Measurements from ENCODE around the gene RAB5B.
"Not testable (repeated sequence)": the region's sequence is repeated elsewhere in the genome, so short reads cannot be mapped to it uniquely, and the experiment has no call there.

The RAB5B gene

DNA sequence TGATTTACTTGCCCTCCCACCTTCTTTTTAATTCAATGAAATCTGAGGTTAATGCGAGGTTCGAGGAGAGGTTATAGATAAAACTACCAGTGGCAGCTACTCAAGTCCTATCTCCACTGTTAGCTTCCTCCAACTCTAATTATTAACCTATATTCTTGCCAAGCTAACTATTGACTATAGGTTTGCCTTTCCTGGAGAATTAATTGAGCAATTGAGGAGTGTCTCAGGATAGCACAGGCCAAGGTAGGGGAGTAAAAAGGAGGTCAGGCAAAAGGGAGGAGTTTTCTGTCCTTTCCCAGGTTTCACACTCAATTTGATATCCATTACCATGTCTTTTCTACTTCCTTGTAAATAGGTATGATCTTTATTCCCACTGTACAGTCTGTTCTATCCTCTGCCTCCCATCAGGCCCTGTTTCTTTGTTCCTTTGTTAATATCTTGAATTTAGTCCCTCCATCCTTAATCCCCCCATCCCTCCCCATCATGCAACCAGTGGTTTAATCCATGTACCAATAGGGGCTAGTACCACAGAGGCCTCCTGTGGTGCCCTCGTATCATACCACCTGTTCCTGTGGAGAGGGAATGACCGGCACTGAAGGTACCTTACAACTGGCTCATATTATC is 19.5 kb downstream of the RAB5B start:
- DNase-seq (ENCODE audit: low spot score) = no peak
- POLR2A ChIA-PET (ENCODE audit: low non-redundant PET) = no interaction called here
- CTCF ChIA-PET = interaction anchor here (0.6 to 0.8 kb wide), 3 partner anchors 36 to 1626 kb away, joined by 3 to 8 read pairs (median 3); no protein-coding TSS in a partner anchor
- no peak overlapping the region for H3K27ac ChIP-seq
- TF ChIP-seq, protein P1, sequence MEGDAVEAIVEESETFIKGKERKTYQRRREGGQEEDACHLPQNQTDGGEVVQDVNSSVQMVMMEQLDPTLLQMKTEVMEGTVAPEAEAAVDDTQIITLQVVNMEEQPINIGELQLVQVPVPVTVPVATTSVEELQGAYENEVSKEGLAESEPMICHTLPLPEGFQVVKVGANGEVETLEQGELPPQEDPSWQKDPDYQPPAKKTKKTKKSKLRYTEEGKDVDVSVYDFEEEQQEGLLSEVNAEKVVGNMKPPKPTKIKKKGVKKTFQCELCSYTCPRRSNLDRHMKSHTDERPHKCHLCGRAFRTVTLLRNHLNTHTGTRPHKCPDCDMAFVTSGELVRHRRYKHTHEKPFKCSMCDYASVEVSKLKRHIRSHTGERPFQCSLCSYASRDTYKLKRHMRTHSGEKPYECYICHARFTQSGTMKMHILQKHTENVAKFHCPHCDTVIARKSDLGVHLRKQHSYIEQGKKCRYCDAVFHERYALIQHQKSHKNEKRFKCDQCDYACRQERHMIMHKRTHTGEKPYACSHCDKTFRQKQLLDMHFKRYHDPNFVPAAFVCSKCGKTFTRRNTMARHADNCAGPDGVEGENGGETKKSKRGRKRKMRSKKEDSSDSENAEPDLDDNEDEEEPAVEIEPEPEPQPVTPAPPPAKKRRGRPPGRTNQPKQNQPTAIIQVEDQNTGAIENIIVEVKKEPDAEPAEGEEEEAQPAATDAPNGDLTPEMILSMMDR (conservative IDR thresholded peaks at IDR 0.05; ENCODE audit: low read depth) = no peak

DNA sequence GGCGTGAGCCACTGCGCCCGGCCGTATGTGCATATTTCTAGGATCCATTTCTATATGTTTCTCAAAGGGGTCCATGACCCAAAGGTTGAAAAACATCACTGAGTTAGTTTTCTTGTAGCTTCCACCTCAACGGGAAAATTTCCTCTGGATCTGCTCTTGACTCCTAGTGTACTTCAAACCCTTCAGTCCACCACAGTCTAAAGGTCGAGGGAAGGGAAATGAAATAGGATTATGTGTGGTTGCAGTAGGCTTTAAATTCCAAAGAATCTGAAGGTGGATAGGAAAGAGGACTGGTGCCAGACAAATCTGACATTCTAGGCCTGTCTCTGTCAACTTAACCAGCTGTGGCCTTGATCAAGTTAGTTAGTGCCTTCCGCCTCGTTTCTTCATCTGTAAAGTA is 21.5 kb downstream of the RAB5B start:
- CTCF ChIA-PET = interaction anchor here (0.6 to 2.1 kb wide), 13 partner anchors 7 to 607 kb away, joined by 3 to 6 read pairs (median 4); no protein-coding TSS in a partner anchor
- TF ChIP-seq, protein P1 (conservative IDR thresholded peaks at IDR 0.05; ENCODE audit: low read depth) = no peak
- no peak for DNase-seq (ENCODE audit: low spot score)
- POLR2A ChIA-PET (ENCODE audit: low non-redundant PET) = no interaction called here
- H3K27ac ChIP-seq = peak overlapping the region; percentile 42

DNA sequence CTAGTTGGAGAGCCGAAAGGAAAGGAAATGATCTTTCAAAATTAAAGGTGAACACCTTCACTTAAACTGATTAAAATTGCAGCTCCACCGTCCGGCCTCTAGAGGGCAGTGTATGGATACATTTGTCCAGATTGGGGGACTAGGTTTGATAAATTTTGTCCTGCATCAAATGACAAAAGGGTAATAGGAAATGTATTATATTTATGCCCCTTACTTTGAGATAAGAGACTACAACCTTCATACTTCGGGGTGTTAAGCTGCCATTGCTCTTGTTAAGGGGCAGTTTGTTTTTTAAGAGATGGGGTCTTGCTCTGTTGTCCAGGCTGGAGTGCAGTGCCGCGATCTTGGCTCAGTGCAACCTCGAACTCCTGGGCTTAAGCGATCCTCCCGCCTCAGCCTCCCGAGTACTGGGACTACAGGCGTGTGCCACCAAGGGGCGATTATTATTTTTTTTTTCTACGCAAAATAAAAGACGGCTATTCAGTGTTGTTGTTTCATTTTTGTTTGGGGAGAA is 22.4 kb downstream of the RAB5B start:
- peak; percentile 48 for DNase-seq (ENCODE audit: low spot score)
- POLR2A ChIA-PET (ENCODE audit: low non-redundant PET) = interaction anchor here (1.0 kb wide), 1 partner anchor 33 kb away, joined by 3 read pairs; no protein-coding TSS in a partner anchor
- TF ChIP-seq, protein P1 (conservative IDR thresholded peaks at IDR 0.05; ENCODE audit: low read depth) = peak; percentile 88
- H3K27ac ChIP-seq = peak overlapping the region; percentile 83
- CTCF ChIA-PET = interaction anchor here (0.5 to 2.1 kb wide), 20 partner anchors 8 to 606 kb away, joined by 3 to 10 read pairs (median 4); partner anchors contain the start of gene PA2G4

DNA sequence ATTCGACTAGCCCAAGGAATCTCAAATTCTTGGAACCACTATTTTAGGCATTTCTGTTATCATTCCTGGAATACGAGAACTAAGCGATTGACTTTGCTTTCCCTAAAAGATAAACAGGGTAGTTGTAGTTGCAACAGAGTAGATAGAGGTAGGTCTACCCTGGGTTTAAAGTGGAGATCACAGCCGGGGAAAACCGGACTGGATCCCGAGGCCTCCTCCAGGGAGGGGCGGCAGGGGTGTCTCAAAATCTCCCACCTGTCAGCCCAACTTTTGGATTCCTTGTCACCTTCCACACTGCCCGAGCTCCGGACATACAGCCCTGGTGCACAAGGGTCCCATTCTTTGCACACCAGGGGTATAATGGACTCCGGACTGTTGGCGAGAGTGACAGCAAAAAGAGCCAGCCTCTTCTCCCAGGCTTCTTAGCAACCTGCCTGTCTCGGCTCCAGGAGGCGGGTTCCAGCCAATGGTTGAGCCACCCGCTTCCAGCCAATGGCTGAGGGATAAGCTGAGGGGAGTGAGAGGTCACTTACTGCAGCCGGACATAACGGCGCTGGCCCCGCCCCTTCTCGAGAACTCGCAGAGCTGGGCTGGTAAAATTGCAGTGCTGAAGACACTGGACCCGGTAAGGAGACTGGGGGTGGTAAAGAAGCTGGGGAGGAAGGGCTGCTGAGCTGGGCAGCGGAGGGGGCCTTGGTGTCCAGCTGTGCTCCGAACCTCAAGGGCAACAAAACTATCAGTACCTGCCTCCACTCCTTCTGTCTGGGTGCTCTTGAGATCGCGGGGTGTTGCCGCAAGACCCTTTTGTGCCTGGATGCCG is 23.0 kb downstream of the RAB5B start, which contains the start of gene SUOX:
TSS of gene SUOX (plus strand) at position 562 of the 820 bp plus-strand sequence. CDS start 4,946 bp downstream, outside the sequence.
- ChIA-PET CTCF (interaction anchor here (0.5 to 2.1 kb wide), 9 partner anchors 10 to 225 kb away, joined by 3 to 10 read pairs (median 4); partner anchors contain the start of gene ERBB3), POLR2A (ENCODE audit: low non-redundant PET) (interaction anchor here (1.0 to 1.3 kb wide), 2 partner anchors 10 to 32 kb away, joined by 3 to 4 read pairs; no protein-coding TSS in a partner anchor)
- H3K27ac ChIP-seq = peak within 1 kb of the TSS; percentile 83
- TF ChIP-seq, protein P1 (conservative IDR thresholded peaks at IDR 0.05; ENCODE audit: low read depth) = no peak
- peak; percentile 98 for DNase-seq (ENCODE audit: low spot score)

DNA sequence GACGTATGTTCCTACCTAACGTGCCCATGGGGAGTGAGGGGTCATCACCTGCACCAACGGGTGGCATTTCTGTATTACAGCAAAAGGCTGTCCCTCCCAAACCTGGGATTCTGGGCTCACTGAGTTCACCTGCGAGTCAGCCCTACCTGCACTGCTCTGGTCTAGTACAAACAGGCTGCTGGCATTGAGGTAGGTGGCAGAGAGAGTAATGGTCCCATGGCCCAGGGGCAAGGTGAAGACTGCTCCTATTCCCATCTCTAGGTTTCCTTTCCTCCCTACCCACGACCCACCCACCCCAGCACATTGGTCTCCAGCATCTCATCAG is 23.6 kb downstream of the RAB5B start:
- TF ChIP-seq, protein P1 (conservative IDR thresholded peaks at IDR 0.05; ENCODE audit: low read depth) = no peak
- ChIA-PET POLR2A (ENCODE audit: low non-redundant PET) (interaction anchor here (0.6 to 1.3 kb wide), 3 partner anchors 10 to 56 kb away, joined by 4 to 5 read pairs (median 4); no protein-coding TSS in a partner anchor), CTCF (interaction anchor here (0.5 to 2.1 kb wide), 5 partner anchors 9 to 225 kb away, joined by 3 to 10 read pairs (median 3); partner anchors contain the start of gene ERBB3)
- DNase-seq (ENCODE audit: low spot score) = no peak
- peak overlapping the region; percentile 83 for H3K27ac ChIP-seq

DNA sequence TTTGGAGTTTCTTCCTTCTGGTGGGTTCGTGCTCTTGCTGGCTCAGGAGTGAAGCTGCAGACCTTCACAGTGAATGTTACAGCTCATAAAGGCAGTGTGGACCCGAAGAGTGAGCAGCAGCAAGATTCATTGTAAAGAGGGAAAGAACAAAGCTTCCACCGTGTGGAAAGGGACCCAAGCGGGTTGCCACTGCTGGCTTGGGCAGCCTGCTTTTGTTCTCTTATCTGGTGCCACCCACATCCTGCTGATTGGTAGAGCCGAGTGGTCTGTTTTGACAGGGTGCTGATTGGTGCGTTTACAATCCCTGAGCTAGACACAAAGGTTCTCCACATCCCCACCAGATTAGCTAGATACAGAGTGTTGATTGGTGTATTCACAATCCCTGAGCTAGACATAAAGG is 25.6 kb downstream of the RAB5B start:
- POLR2A ChIA-PET (ENCODE audit: low non-redundant PET); H3K27ac ChIP-seq; DNase-seq (ENCODE audit: low spot score); CTCF ChIA-PET: not testable (repeated sequence)

DNA sequence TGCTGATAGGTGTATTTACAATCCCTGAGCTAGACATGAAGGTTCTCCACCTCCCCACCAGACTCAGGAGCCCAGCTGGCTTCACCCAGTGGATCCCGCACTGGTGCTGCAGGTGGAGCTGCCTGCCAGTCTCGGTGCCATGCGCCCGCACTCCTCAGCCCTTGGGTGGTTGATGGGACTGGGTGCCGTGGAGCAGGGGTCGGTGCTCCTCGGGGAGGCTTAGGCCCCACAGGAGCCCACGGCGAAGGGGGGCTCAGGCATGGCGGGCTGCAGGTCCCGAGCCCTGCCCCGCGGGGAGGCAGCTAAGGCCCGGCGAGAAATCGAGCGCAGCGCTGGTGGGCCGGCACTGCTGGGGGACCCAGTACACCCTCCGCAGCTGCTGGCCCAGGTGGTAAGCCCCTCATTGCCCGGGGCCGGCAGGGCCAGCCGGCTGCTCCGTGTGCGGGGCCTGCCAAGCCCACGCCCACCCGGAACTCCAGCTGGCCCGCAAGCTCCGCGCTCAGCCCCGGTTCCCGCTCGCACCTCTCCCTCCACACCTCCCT is 26.2 kb downstream of the RAB5B start:
- POLR2A ChIA-PET (ENCODE audit: low non-redundant PET); DNase-seq (ENCODE audit: low spot score); CTCF ChIA-PET; H3K27ac ChIP-seq: not testable (repeated sequence)

All from RWPE1 (cell line).